Left colon (tissue), 2 donors: ENCODE results near the gene NOXRED1. TPM values are rescaled to one million over a fixed set of nuclear protein-coding genes. Genes with fewer than 3 reads are reported as not detected.

Source experiments
- ATAC-seq: fragments of 200-7000 bp; cut with Tn5 transposase; one replicate; pipeline ENCODE4 v1.9.1; 2020; ENCODE audit warnings: mild to moderate bottlenecking, moderate library complexity
- DNase-seq, 2 donors: peaks; one replicate each; pipeline ENCODE4 v3.0.0-alpha.2; 2020
- intact Hi-C, 2 donors: fragments of 100-400 bp; cut with DNase I in 1 of 2; cut with micrococcal nuclease in 1 of 2; formaldehyde crosslinking; loops; one replicate each; pipeline versions ENCODE4 v1.11.2 to v1.14.0; 2022; cut with DNase I, micrococcal nuclease
- long read RNA-seq: library from polyadenylated mRNA; unstranded; transcript quantifications from one replicate; pipeline ENCODE4 v2.0.0, GENCODE V29; 2021
- total RNA-seq, 2 donors: library from RNA; stranded (reverse); fragmentation: NEBNext Ultra II Directional; extraction: Animal tissue kit (Norgen Biotek cat#: 25700); gene quantifications; one replicate each; pipeline ENCODE4 v1.2.1, GENCODE V29; 2021
- donor health status: DM: no; HTN: no; CAD: no.
- donor health status: DM: yes; HTN: yes; CAD: no.

The NOXRED1 gene
- under 1 TPM; 0.45 to 0.46 TPM for total RNA-seq
- long read RNA-seq: 0 reads

GRCh38 chr14:77423423-77423822 lies at the start of gene NOXRED1:
Gene NOXRED1 (minus strand): TSS chr14:77423523. CDS start chr14:77422889, 634 bp downstream.
- ATAC-seq (no peak), DNase-seq (no peak)
- intact Hi-C loops: no loop called here

GRCh38 chr14:77470224-77470870 lies 47.0 kb upstream of the NOXRED1 start:
- intact Hi-C loops: no loop called here
- ATAC-seq: peak; percentile 97
- peak; percentile 67 to 82 for DNase-seq

GRCh38 chr14:77469539-77469938 lies 46.2 kb upstream of the NOXRED1 start:
- peak; percentile 10 for ATAC-seq
- intact Hi-C loops: loop anchor here in 1 of 2 donors (5.0 kb wide), 1 partner anchor 83 kb away; no protein-coding TSS in a partner anchor

GRCh38 chr14:77469067-77469505 lies 45.8 kb upstream of the NOXRED1 start:
- intact Hi-C loops: loop anchor here in 1 of 2 donors (5.0 kb wide), 1 partner anchor 83 kb away; no protein-coding TSS in a partner anchor
- peak in 1 of 2 donors; percentile 21 for DNase-seq
- ATAC-seq: peak; percentile 26

More at GRCh38 chr14:77469539-77469938, 46.2 kb upstream of the NOXRED1 start:
- DNase-seq: no peak

GRCh38 chr14:77467801-77468200 lies 44.5 kb upstream of the NOXRED1 start:
- intact Hi-C loops: loop anchor here in 1 of 2 donors (5.0 kb wide), 1 partner anchor 84 kb away; no protein-coding TSS in a partner anchor
- ATAC-seq: no peak
- no peak for DNase-seq

GRCh38 chr14:77459072-77459723 lies 35.9 kb upstream of the NOXRED1 start:
- ATAC-seq (peak; percentile 14), DNase-seq (peak; percentile 57 to 79)
- intact Hi-C loops: no loop called here

GRCh38 chr14:77458249-77458950 lies 35.1 kb upstream of the NOXRED1 start:
- intact Hi-C loops: no loop called here
- DNase-seq: peak; percentile 47 to 54
- peak; percentile 47 for ATAC-seq

GRCh38 chr14:77457522-77458248 lies 34.4 kb upstream of the NOXRED1 start, which contains the start of the genes AHSA1 and VIPAS39:
Gene AHSA1 (plus strand): TSS chr14:77458093. CDS start chr14:77458190, 97 bp downstream.
Gene VIPAS39 (minus strand): TSS chr14:77457601. CDS start chr14:77454102, 3,499 bp downstream.
- ATAC-seq: peak; percentile 92
- DNase-seq: peak; percentile 93 to 98
- intact Hi-C loops: no loop called here

- intact Hi-C loops: no loop called here
- ATAC-seq (peak; percentile 25), DNase-seq (no peak)
These were observed 33.8 kb upstream of the NOXRED1 start for GRCh38 chr14:77457115-77457521.

- intact Hi-C loops: no loop called here
- DNase-seq (no peak), ATAC-seq (no peak)
These were observed 32.8 kb upstream of the NOXRED1 start for GRCh38 chr14:77455966-77456640.

- ATAC-seq (no peak), DNase-seq (no peak)
- intact Hi-C loops: no loop called here
These were observed 18.9 kb upstream of the NOXRED1 start for GRCh38 chr14:77442196-77442595.

- intact Hi-C loops: no loop called here
- ATAC-seq (no peak), DNase-seq (no peak)
These were observed 16.5 kb upstream of the NOXRED1 start for GRCh38 chr14:77439861-77440260.

GRCh38 chr14:77438596-77438995 lies 15.3 kb upstream of the NOXRED1 start:
- no peak for DNase-seq
- intact Hi-C loops: no loop called here
- no peak for ATAC-seq

- ATAC-seq: no peak
- intact Hi-C loops: no loop called here
- DNase-seq: no peak
These were observed 12.7 kb upstream of the NOXRED1 start for GRCh38 chr14:77436042-77436441.

- DNase-seq (no peak), ATAC-seq (no peak)
- intact Hi-C loops: no loop called here
These were observed 3.1 kb upstream of the NOXRED1 start for GRCh38 chr14:77426396-77426795.

- DNase-seq (no peak), ATAC-seq (no peak)
- intact Hi-C loops: no loop called here
These were observed 1.5 kb upstream of the NOXRED1 start for GRCh38 chr14:77424862-77425261.

- DNase-seq (no peak), ATAC-seq (no peak)
- intact Hi-C loops: no loop called here
These were observed 2.1 kb downstream of the NOXRED1 start for GRCh38 chr14:77421201-77421600.

- no peak for ATAC-seq
- no peak for DNase-seq
- intact Hi-C loops: no loop called here
These were observed 6.5 kb downstream of the NOXRED1 start for GRCh38 chr14:77416836-77417235.
